A673 (cell line): ENCODE data around the gene KCTD12. TPM values are rescaled to one million over a fixed set of nuclear protein-coding genes. Genes with fewer than 3 reads are reported as not detected.

Experiments
- BruUV-seq: library from RNA; stranded (reverse); fragments of 400-500 nt; replicated peaks from 2 replicates; lab custom pipeline; 2021; lab: Mats Ljungman, UMichigan
- CTCF ChIA-PET: fragments of 300-600 bp; sonication (Branson Sonifier 250); formaldehyde crosslinking; loops from one replicate; lab custom pipeline; 2022; ENCODE audit warnings: antibody characterized with exemption; lab: Charles Lee
- POLR2A ChIA-PET: fragments of 300-600 bp; sonication (Branson Sonifier 250); formaldehyde crosslinking; loops from one replicate; lab custom pipeline; 2022; ENCODE audit warnings: antibody characterized with exemption; ENCODE audit not compliant: low non-redundant PET; lab: Charles Lee
- DNase-seq: peaks from one replicate; pipeline ENCODE4 v3.0.0-alpha.2; 2015; ENCODE audit warnings: low spot score
- H3K27ac ChIP-seq: fragments of 200-600 bp; sonication (generic); 2 replicates; pipeline ENCODE4 v1.5.1; 2016; ENCODE audit warnings: mixed run types, low read depth, mild to moderate bottlenecking, mixed read lengths, antibody characterized with exemption, low read length; ENCODE audit not compliant: poor library complexity, severe bottlenecking
- H3K27me3 ChIP-seq: fragments of 200-600 bp; sonication (generic); replicated peaks from 2 replicates; pipeline ENCODE4 v1.6.1; 2017; ENCODE audit warnings: mixed run types, low read depth, mild to moderate bottlenecking, mixed read lengths, antibody characterized with exemption, low read length; ENCODE audit not compliant: insufficient read depth, poor library complexity
- H3K36me3 ChIP-seq: fragments of 200-600 bp; sonication (generic); 2 replicates; pipeline ENCODE4 v1.6.1; 2016; ENCODE audit warnings: mixed run types, mild to moderate bottlenecking, mixed read lengths, antibody characterized with exemption, low read length; ENCODE audit not compliant: insufficient read depth, poor library complexity, severe bottlenecking
- H3K4me1 ChIP-seq: fragments of 200-600 bp; sonication (generic); 2 replicates; pipeline ENCODE4 v1.6.1; 2017; ENCODE audit warnings: mixed run types, mild to moderate bottlenecking, mixed read lengths, antibody characterized with exemption, low read length; ENCODE audit not compliant: insufficient read depth, poor library complexity, severe bottlenecking
- H3K4me3 ChIP-seq: fragments of 200-600 bp; sonication (generic); 2 replicates; pipeline ENCODE4 v1.5.1; 2016; ENCODE audit warnings: low read depth, mixed run types, mild to moderate bottlenecking, mixed read lengths, low read length; ENCODE audit not compliant: poor library complexity, severe bottlenecking
- H3K9me3 ChIP-seq: fragments of 200-600 bp; sonication (generic); 2 replicates; pipeline ENCODE4 v1.6.1; 2016; ENCODE audit warnings: mixed run types, low read depth, mild to moderate bottlenecking, mixed read lengths, antibody characterized with exemption, low read length; ENCODE audit not compliant: poor library complexity, severe bottlenecking
- EZH2 ChIP-seq: fragments of 200-600 bp; sonication (generic); IDR thresholded peaks from 2 replicates; pipeline ENCODE4 v1.6.1; 2017; ENCODE audit warnings: borderline replicate concordance, low read depth, mild to moderate bottlenecking, mixed read lengths, antibody characterized with exemption, low read length; ENCODE audit not compliant: poor library complexity, severe bottlenecking
- intact Hi-C: fragments of 100-400 bp; cut with micrococcal nuclease; formaldehyde crosslinking; loops from one replicate; pipeline ENCODE4 v1.10.0; 2022; ENCODE audit not compliant: unreplicated experiment
- total RNA-seq: library from RNA; stranded (reverse); gene quantifications from 2 replicates; pipeline ENCODE4 v1.2.3, GENCODE V29; 2021
- TF ChIP-seq, protein P1 (sequence below): fragments of 300-800, 200-600 bp; sonication (generic); conservative IDR thresholded peaks from 2 replicates; pipeline ENCODE4 v1.5.1; 2017; ENCODE audit warnings: low read depth, mild to moderate bottlenecking, antibody characterized with exemption, low read length, moderate library complexity, mixed read lengths

Gene KCTD12
- total RNA-seq, 1 experiment from 2014 or later = 3.5 TPM

DNA sequence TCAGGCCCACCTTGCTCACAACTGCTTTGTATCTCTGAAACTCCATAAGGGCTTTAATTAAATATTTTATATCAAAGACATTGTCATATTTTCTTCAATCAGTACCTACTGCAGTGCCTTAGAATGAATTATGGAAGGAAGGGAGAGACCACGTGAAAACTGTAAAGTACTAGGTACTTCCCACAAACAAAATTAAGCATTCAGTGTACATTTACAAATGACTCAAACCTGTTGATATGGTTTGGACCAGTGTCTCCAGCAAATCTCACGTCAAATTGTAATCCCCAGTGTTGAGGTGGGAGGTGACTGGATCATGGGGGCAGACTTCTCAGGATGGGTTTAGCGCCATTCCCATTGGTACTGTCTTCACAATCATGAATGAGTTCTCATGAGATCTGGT, 23.2 kb downstream of the KCTD12 start:
- no peak for TF ChIP-seq EZH2
- TF ChIP-seq, protein P1, sequence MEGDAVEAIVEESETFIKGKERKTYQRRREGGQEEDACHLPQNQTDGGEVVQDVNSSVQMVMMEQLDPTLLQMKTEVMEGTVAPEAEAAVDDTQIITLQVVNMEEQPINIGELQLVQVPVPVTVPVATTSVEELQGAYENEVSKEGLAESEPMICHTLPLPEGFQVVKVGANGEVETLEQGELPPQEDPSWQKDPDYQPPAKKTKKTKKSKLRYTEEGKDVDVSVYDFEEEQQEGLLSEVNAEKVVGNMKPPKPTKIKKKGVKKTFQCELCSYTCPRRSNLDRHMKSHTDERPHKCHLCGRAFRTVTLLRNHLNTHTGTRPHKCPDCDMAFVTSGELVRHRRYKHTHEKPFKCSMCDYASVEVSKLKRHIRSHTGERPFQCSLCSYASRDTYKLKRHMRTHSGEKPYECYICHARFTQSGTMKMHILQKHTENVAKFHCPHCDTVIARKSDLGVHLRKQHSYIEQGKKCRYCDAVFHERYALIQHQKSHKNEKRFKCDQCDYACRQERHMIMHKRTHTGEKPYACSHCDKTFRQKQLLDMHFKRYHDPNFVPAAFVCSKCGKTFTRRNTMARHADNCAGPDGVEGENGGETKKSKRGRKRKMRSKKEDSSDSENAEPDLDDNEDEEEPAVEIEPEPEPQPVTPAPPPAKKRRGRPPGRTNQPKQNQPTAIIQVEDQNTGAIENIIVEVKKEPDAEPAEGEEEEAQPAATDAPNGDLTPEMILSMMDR = no peak
- POLR2A ChIA-PET = no interaction called here
- BruUV-seq = no TSS peak
- Histone ChIP-seq H3K27me3 (no peaks in the 10 kb centered on the region), H3K36me3 (no peaks in the 10 kb centered on the region), H3K27ac (no peak overlapping the region), H3K9me3 (no peaks in the 10 kb centered on the region), H3K4me1 (no peaks in the 10 kb centered on the region), H3K4me3 (no peak overlapping the region)
- no peak for DNase-seq
- intact Hi-C loops = no loop called here
- CTCF ChIA-PET = no interaction called here

DNA sequence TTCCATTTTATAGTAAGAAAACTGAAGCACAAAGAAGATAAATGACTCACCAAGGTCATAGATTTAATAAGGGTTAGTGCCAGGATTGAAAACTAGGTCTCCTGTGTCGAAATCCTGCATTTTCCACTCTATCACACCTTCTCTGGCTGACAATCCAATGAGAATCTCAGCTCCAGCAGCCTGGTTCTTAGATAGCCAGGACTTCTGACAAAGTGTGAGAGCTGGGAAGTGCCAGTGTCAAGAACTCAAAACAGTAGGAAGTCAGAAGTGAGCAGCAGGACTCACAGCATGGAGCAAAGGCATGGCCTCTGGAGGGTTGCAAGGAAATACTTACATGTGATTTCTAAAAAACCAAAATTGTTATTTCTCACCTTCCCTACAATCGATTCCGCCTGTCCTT, 24.3 kb downstream of the KCTD12 start:
- H3K27me3 ChIP-seq = no peaks in the 10 kb centered on the region
- BruUV-seq = no TSS peak
- POLR2A ChIA-PET = no interaction called here
- intact Hi-C loops = no loop called here
- H3K4me3 ChIP-seq = no peak overlapping the region
- CTCF ChIA-PET = interaction anchor here (0.7 kb wide), 1 partner anchor 564 kb away, joined by 7 read pairs; no protein-coding TSS in a partner anchor
- H3K36me3 ChIP-seq = no peaks in the 10 kb centered on the region
- no peaks in the 10 kb centered on the region for H3K4me1 ChIP-seq
- TF ChIP-seq EZH2 = no peak
- TF ChIP-seq, protein P1 = no peak
- no peaks in the 10 kb centered on the region for H3K9me3 ChIP-seq
- no peak for DNase-seq
- no peak overlapping the region for H3K27ac ChIP-seq

DNA sequence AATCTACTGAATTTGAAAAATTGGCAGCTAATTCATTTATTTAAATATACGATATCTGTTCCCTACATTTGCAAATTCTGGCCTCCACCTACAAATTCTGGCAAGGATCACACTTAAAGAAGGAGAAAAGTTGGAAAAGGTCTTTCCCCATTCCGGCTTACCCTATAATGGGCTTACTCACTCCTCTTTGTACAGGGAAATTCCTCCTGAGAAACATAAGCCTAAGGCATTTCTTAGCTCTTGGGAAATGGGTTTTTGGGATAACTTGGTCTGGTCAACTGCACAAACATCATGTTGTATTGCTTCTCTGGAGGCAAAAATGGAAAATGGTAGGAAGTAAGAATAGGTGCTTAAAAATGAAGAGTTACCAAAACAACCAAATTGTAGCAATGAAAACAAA, 25.5 kb downstream of the KCTD12 start:
- ChIA-PET CTCF (no interaction called here), POLR2A (no interaction called here)
- no peak for DNase-seq
- H3K27ac ChIP-seq = no peak overlapping the region
- intact Hi-C loops = no loop called here
- H3K9me3 ChIP-seq = no peaks in the 10 kb centered on the region
- no peaks in the 10 kb centered on the region for H3K27me3 ChIP-seq
- H3K4me1 ChIP-seq = no peaks in the 10 kb centered on the region
- TF ChIP-seq EZH2 = no peak
- TF ChIP-seq, protein P1 = no peak
- no peak overlapping the region for H3K4me3 ChIP-seq
- H3K36me3 ChIP-seq = no peaks in the 10 kb centered on the region
- BruUV-seq = no TSS peak
